Gastroesophageal sphincter (tissue), 4 donors: ENCODE measurements around the gene RHOU. TPM values are rescaled to one million over a fixed set of nuclear protein-coding genes. Genes with fewer than 3 reads are reported as not detected.

ENCODE experiments used
- ATAC-seq: fragments of 150-250 bp; one replicate; pipeline ENCODE4 v1.9.1; 2016; ENCODE audit warnings: mild to moderate bottlenecking, moderate library complexity
- H3K27ac ChIP-seq, 4 donors: fragments of 200-600 bp; sonication (generic) in 3 of 4; 1 replicate in 3 of 4; 2 replicates in 1 of 4; pipeline ENCODE4 v1.5.1; 2016 to 2019
- H3K27me3 ChIP-seq: fragments of 200-600 bp; sonication (generic); one replicate; pipeline ENCODE4 v1.5.1; 2019
- H3K36me3 ChIP-seq, 2 donors: fragments of 200-600 bp; sonication (generic); one replicate each; pipeline ENCODE4 v1.5.1; 2019; ENCODE audit warnings: control low read depth in 1 of 2
- H3K4me1 ChIP-seq, 3 donors: fragments of 200-600 bp; sonication (generic); 1 replicate in 2 of 3; 2 replicates in 1 of 3; pipeline ENCODE4 v1.5.1; 2016 to 2019; ENCODE audit warnings: control low read depth in 2 of 3
- H3K4me3 ChIP-seq, 2 donors: fragments of 200-600 bp; sonication (generic); one replicate each; pipeline ENCODE4 v1.5.1; 2019; ENCODE audit warnings: mild to moderate bottlenecking in 1 of 2, moderate library complexity in 1 of 2
- H3K9me3 ChIP-seq, 3 donors: fragments of 200-600 bp; sonication (generic); one replicate each; pipeline ENCODE4 v1.5.1; 2017 to 2019; ENCODE audit warnings: control low read depth in 2 of 3
- CTCF ChIP-seq, 4 experiments: fragments of 200-600 bp in 2 of 4; fragments of 450-650 bp in 2 of 4; sonication (generic) in 1 of 4; IDR thresholded peaks; one replicate each; pipeline ENCODE4 v1.5.1; 2017 to 2019; ENCODE audit warnings: antibody characterized with exemption in 4 of 4, mild to moderate bottlenecking in 2 of 4, moderate library complexity in 2 of 4
- EP300 ChIP-seq: sonication (generic); formaldehyde crosslinking; IDR thresholded peaks from one replicate; pipeline ENCODE4 v1.6.1; 2017; ENCODE audit warnings: antibody characterized with exemption, mild to moderate bottlenecking
- POLR2A ChIP-seq, 2 donors: fragments of 450-650 bp; IDR thresholded peaks; one replicate each; pipeline ENCODE4 v1.6.1; 2017; ENCODE audit warnings: antibody characterized with exemption in 2 of 2, mild to moderate bottlenecking in 2 of 2, moderate library complexity in 1 of 2
- POLR2AphosphoS5 ChIP-seq: sonication (generic); formaldehyde crosslinking; IDR thresholded peaks from one replicate; pipeline ENCODE4 v1.6.1; 2017; ENCODE audit warnings: antibody characterized with exemption
- WGBS, 2 donors: methylation state at CpG; one replicate each; pipeline ENCODE4 v1.1.5; 2018; ENCODE audit warnings: low coverage in 1 of 2; 5-methylcytosine and 5-hydroxymethylcytosine counted together
- total RNA-seq, 4 donors: library from RNA; depleted of rRNA; stranded (reverse); fragments of >200 nt; gene quantifications; one replicate each; pipeline ENCODE4 v1.1.0, GENCODE V29; 2016

Gene RHOU
- total RNA-seq, 4 donors from 2014 or later = 16.3 to 53.0 (median 31.0) TPM

DNA sequence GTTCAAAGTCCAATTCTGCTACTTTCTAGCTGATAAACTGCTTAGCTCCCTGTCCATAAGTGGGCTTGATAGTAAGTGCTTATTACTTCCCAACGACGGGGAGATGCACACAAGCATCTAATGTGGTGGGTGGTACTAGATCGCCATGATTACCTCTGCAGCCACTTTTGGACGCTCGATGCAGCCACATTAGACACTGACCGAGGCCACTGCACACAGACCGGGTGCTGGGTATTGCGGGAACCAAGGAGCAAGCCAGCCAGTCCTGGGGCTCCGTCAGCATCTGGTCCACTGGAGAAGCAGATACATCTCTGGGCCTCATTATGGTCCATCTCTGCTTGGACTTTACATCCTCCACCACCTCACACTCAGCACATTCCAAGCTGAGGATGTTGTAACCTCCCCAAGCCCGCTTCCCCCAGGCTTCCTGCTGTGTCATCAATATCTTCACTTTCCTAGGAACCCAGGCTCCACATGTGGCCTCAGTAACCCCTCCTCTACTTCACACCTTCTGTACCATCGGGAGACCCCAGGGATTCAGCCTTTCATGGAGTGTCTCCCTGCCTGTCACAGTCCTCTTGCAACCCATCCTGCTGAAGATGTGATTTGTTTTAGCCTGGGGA is 48.2 kb downstream of the RHOU start:
- no peak overlapping the region for H3K4me3 ChIP-seq
- H3K4me1 ChIP-seq = no peaks in the 10 kb centered on the region
- no peaks in the 10 kb centered on the region for H3K9me3 ChIP-seq
- 91 to 96% methylated on average over 8 to 9 of the region's 11 CpGs for WGBS, 2 donors
- H3K27ac ChIP-seq = no peak overlapping the region
- ATAC-seq = no peak
- H3K27me3 ChIP-seq = no peaks in the 10 kb centered on the region
- no peak for TF ChIP-seq EP300
- no peak for TF ChIP-seq POLR2AphosphoS5
- H3K36me3 ChIP-seq = no peaks in the 10 kb centered on the region

GRCh38 chr1:228784181-228784580 is 48.9 kb downstream of the RHOU start:
- H3K27ac ChIP-seq = no peak overlapping the region
- WGBS, 2 donors = 83 to 100% methylated on average over 2 to 3 of the region's 3 CpGs
- H3K27me3 ChIP-seq = no peaks in the 10 kb centered on the region
- no peak overlapping the region for H3K4me3 ChIP-seq
- H3K36me3 ChIP-seq = no peaks in the 10 kb centered on the region
- no peaks in the 10 kb centered on the region for H3K9me3 ChIP-seq
- H3K4me1 ChIP-seq = no peaks in the 10 kb centered on the region
- ATAC-seq = no peak
- TF ChIP-seq EP300 = no peak
- TF ChIP-seq POLR2A (IDR thresholded peaks at IDR 0.05) = no peak
- no peak for TF ChIP-seq POLR2AphosphoS5
- TF ChIP-seq CTCF (IDR thresholded peaks at IDR 0.05) = no peak

DNA sequence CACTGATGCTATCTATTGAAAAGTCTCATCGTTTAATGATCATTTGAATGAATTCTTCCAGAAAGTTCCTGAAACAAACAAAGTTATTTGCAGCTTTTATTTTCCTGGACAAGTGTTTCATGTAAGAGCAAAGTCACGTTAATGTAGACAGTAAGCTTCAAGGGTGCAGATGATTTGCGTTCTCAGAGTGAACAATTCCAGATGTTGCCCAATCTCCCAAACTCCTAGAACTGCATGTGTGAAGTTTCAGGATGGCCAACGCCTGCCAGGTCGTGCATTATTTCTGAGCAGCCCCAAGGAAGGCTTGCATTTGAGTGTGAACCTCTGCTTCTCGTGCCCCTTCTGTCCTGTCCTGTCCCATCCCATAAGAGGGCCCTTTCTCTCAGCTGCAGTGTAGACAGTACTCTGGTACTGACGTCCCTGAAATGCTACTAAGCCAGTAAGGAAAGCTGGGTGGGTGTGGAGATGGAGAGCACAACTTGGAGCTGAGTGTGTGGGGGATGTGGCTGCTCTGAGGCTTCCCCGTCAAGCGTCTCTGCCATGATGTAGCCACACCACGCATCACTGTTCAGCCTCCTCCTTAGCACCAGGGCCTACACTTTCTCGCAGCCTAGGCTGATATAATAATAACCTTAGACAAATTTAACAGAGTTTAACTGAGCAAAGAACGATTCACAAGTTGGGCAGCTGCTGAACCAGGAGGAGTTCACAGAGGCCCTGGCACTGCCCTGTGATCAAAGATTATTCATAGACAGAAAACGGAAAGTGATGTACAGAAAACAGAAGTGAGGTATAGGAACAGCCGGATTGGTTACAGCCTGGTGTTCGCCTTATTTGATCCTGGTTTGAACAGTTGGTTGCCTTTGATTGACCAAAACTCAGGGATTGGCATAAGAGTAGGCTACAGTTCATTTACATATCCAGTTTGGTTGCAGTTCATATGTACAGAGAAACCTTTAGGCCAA is 50.4 kb downstream of the RHOU start:
- WGBS, 2 donors = 75 to 76% methylated on average over 8 to 11 of the region's 15 CpGs
- H3K4me3 ChIP-seq = no peak overlapping the region
- no peak overlapping the region for H3K27ac ChIP-seq
- no peaks in the 10 kb centered on the region for H3K27me3 ChIP-seq
- no peak for ATAC-seq
- H3K9me3 ChIP-seq = no peaks in the 10 kb centered on the region
- no peaks in the 10 kb centered on the region for H3K36me3 ChIP-seq
- no peak for TF ChIP-seq CTCF (IDR thresholded peaks at IDR 0.05)
- no peak for TF ChIP-seq POLR2A (IDR thresholded peaks at IDR 0.05)
- TF ChIP-seq POLR2AphosphoS5 = no peak
- no peak for TF ChIP-seq EP300
- no peaks in the 10 kb centered on the region for H3K4me1 ChIP-seq

DNA sequence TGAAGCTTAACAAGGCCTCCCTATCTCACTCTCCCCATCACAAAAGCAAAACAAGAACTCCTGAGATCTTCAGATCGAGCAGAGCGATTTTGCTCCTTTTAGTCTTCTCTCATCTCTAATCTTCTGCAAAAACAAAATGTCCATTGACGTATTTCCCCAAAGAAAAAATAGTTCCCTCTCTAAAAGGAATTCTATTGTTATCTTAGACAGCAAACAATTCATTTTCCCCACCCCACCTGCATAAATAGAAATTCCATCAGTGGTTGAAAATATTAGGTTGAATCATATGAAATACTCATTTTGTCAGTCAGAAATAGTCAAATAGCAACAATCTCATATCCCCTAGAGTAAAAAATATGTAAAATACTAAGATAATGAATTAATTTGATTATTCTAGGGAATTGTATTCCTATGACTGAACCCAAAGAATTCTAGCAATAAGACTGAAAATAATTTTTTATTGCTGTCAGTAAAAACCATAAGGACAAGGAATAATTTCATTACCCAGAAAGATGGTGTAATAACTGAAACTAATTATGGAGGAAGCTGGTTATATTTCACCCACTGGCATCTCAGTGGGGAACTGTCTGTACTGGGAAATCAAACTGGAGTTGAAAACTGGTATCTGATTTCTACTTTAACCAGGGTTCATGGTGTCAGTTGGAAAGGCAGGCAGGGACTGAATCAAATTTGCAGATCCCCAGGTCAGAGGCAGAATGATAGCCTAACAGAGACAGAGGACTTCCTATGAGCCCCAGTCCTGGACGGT is 51.3 kb downstream of the RHOU start:
- TF ChIP-seq CTCF (IDR thresholded peaks at IDR 0.05) (no peak), EP300 (no peak), POLR2AphosphoS5 (no peak), POLR2A (IDR thresholded peaks at IDR 0.05) (no peak)
- WGBS, 2 donors = 87 to 91% methylated on average over 3 to 4 of the region's 4 CpGs
- Histone ChIP-seq H3K9me3 (no peaks in the 10 kb centered on the region), H3K4me3 (no peak overlapping the region), H3K36me3 (no peaks in the 10 kb centered on the region), H3K27ac (no peak overlapping the region), H3K27me3 (no peaks in the 10 kb centered on the region), H3K4me1 (no peaks in the 10 kb centered on the region)
- no peak for ATAC-seq

DNA sequence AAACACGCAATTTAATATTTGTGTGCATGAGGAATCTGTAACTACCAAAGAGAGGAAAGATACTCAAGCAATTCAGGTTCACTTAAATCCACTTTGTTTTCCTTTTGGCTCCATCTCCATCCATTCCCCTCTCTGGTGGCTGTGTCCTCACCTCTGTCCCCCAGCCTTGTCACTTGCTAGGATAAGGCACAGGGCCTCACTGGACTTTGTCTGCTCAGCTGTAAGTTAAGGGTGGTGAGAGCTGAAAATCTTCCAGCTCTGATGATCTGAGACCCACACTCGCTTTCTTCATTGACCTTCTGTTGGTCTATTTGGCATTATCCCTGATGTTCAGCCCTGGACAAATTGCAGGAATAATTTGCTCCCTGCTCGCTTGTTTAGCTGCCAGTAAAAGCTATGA is 56.5 kb downstream of the RHOU start:
- ATAC-seq = no peak
- TF ChIP-seq CTCF (IDR thresholded peaks at IDR 0.05) (no peak), POLR2A (IDR thresholded peaks at IDR 0.05) (no peak), EP300 (no peak), POLR2AphosphoS5 (no peak)
- Histone ChIP-seq H3K27ac (no peak overlapping the region), H3K4me1 (no peaks in the 10 kb centered on the region), H3K36me3 (no peaks in the 10 kb centered on the region), H3K27me3 (no peaks in the 10 kb centered on the region), H3K9me3 (no peaks in the 10 kb centered on the region), H3K4me3 (no peak overlapping the region)
- WGBS, 2 donors = 95 to 97% methylated on average over 3 of the region's 3 CpGs
